GM10266 (cell line): ENCODE data around the gene CRIM1.

ENCODE experiments used
- DNase-seq: peaks from one replicate; pipeline ENCODE4 v3.0.0; 2012; ENCODE audit errors: extremely low spot score
- CTCF ChIP-seq: IDR thresholded peaks from 2 replicates; pipeline ENCODE4 v1.5.1; 2012; ENCODE audit warnings: mild to moderate bottlenecking, low read depth; ENCODE audit not compliant: control insufficient read depth, insufficient read depth; ENCODE audit errors: missing control alignments

Gene CRIM1

GRCh38 chr2:36502081-36502480, 146.5 kb downstream of the CRIM1 start:
- no peak for DNase-seq
- no peak for TF ChIP-seq CTCF

- peak; percentile 49 for DNase-seq
- TF ChIP-seq CTCF = peak; percentile 85
Measured at GRCh38 chr2:36507408-36507812, 151.8 kb downstream of the CRIM1 start.

GRCh38 chr2:36509075-36509474, 153.5 kb downstream of the CRIM1 start:
- no peak for TF ChIP-seq CTCF
- DNase-seq = no peak

GRCh38 chr2:36511858-36512603, 156.5 kb downstream of the CRIM1 start:
- no peak for TF ChIP-seq CTCF
- DNase-seq = no peak

GRCh38 chr2:36512705-36513104, 157.1 kb downstream of the CRIM1 start:
- no peak for DNase-seq
- TF ChIP-seq CTCF = no peak

GRCh38 chr2:36513661-36514060, 158.1 kb downstream of the CRIM1 start:
- no peak for TF ChIP-seq CTCF
- DNase-seq = no peak

- TF ChIP-seq CTCF = no peak
- DNase-seq = no peak
Measured at GRCh38 chr2:36515538-36515937, 160.0 kb downstream of the CRIM1 start.
